IPS DF 19.7 (cell line): ENCODE data around the gene DUSP22.
"Not testable (repeated sequence)": the region's sequence is repeated elsewhere in the genome, so short reads cannot be mapped to it uniquely, and the experiment has no call there.

Experiments used
- DNase-seq: peaks from one replicate; pipeline ENCODE4 v3.0.0-alpha.2; 2013; ENCODE audit warnings: low read depth, low spot score

Gene DUSP22

DNA sequence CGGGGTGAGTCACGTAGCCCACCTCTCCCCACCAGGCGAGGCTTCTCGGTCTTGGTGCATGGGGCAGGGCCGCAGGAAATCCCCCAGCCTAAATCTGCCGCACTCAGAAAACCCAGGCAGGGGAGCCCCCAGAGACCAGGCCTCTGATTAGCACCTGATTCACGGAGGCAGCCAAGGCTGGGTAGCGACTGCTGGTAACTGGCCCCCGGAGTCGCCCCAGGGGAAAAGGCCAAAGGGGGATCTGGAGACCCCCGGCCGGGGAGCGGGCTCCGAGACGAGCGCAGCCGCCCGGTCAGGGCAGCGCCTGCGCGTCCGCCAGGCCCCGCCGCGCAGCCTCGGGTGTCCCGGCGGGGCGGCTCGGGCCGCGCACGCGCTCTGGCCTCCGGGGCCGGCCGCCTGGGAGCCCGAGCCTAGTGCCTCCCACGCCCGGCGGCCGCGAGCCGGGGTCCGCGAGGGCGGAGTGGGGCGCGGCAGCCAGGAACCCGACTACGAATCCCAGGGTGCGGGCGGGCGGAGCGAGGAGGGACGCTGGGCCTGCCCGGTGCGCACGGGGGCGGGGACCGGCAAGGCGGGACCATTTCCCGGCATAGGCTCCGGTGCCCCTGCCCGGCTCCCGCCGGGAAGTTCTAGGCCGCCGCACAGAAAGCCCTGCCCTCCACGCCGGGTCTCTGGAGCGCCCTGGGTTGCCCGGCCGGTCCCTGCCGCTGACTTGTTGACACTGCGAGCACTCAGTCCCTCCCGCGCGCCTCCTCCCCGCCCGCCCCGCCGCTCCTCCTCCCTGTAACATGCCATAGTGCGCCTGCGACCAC, at the start of gene DUSP22:
TSS of gene DUSP22 (plus strand) at position 791 of the 809 bp plus-strand sequence. CDS start 53 bp downstream, outside the sequence.
- DNase-seq: no peak

DNA sequence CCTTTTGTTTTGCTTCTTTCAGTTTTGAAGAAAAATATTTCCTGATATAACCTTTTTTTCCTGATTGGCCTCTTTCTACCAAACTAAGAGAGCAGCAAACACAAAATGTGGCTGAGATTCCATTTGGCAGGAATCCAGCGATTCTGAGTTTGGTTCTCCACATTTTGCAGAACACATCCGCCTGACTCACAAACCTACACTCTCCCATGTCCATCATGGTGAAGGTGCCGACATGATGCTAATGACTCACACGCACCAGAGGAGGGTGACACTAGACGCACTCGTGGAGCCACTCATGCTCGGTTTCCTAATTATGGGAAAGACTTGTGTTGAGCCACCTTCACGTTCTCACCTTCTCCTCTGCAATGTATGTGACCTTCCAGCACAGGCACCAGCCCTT, 45.9 kb upstream of the DUSP22 start:
- no peak for DNase-seq

GRCh38 chr6:247351-247750, 44.9 kb upstream of the DUSP22 start:
- no peak for DNase-seq

GRCh38 chr6:248046-248445, 44.2 kb upstream of the DUSP22 start:
- DNase-seq: not testable (repeated sequence)

GRCh38 chr6:250676-251075, 41.6 kb upstream of the DUSP22 start:
- DNase-seq: no peak

GRCh38 chr6:251920-252319, 40.4 kb upstream of the DUSP22 start:
- DNase-seq: no peak

DNA sequence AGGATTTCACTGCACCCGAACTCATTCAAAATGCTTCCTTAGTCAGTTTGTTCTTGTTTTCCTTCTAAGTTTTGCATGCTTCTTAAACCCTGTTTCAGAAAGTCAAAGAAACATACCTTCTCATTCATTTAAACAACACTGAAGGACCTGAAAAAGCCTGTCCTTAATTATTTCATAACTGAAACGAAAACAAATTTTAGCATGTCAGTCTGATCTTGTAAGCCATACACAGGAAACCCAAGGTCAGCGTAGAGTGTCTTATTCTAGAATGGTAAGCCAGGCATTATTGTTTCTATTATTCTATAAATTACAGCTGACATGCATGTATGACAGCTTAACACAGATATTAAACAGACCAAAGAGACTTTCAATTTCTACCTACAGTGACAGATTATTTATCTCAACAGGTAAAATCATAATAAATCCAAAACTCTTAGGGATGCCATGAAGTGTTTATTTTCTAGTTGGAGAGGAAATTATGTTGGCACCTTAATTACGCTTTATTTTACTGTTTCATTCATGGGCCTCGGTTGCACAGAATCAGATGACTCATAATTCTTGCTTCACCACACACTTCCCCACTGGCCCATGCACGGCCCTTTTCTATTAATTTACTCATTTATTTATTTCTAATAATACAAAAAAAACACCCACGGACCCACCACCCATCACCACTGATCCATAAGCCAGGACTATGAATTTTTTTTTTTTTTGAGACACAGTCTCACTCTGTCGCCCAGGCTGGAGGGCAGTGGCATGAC, 39.3 kb upstream of the DUSP22 start:
- no peak for DNase-seq

DNA sequence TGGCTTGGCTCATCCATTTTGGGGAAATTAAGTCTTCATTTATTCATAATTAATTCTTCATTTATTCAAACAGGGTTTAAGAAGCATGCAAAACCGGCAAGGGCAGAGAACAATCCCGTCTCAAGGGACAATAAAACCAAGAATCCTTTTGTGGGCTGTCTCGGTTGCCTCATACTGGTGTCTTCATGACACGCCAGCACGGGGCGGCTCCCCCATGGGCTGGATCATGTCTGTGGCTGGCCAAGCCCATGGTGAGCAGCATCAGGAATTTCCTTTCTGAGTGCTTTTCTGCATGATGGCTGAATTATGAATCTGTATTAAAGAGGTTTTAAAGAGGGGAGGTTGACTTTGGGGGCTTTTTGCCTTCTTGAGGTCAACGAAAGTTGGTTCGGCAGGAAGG, 38.3 kb upstream of the DUSP22 start:
- no peak for DNase-seq

DNA sequence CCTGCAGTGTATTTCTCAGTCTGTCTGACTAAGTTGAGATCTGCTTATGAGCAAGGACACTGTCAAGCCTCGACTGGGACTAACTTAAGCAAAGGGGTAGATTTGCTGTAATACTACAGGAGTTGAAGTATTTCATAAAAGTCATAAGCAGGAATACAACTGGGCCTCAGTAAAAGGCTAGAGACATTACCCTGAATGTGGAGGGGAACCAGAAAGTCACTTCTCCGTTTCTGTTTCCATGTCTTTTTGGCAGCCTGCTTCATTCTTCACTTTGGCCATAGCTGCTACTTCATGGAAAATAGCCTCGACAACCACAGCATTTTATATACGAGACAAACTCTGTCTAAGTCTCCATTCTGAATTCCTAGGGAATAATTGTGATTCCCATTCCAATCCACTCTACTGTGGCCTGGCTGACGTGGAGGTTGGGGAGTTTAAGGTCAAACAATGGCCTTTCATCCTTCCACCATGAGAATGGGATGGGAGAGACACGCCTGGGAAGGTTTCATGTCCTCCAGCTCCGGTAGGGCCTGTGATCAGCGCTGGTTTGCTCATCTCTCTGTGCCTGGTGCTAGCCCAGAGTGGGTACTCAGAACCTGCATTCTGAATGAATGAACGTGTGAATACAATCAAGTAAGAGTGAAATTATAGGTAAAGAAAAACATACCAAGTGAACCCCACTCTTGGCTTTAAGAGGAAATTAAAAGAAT, 37.1 kb upstream of the DUSP22 start:
- DNase-seq: no peak

DNA sequence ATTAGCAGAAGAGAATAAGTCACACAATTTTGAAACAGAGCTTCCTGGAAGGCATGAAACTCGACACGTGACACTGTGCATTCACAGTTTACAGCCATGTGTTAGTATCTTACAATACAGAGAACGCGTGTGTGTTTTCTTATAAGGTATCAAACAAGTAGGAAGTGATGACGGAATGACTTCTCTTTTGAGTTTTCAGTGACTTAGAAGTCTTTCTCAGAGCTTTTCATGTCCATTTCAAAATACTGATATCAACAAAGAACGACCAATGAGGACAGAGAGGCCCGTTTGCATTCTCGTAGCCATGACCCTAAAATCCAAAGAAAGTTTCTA, 36.6 kb upstream of the DUSP22 start:
- no peak for DNase-seq

GRCh38 chr6:256169-256568, 36.1 kb upstream of the DUSP22 start:
- no peak for DNase-seq

- DNase-seq: no peak
Measured at GRCh38 chr6:257031-257725, 35.1 kb upstream of the DUSP22 start.

DNA sequence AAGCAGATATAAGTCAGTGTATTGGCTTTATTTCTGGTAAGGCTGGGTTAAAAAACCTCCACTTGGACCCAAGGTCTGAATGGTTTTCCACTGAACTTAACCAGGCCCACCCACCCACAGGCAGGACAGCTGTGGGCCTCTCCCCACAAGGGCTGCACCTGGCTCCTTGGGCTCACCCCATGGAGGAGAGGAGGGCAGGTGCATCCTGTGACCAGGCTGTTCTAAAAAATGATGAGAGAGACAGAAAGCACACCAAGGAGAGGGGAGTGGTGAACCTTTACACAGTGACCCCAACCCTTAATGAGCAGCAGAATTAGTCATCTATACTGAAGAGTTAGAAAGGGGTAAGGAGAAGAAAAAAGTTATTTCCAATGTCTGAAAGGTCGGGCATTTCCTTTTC, 34.5 kb upstream of the DUSP22 start:
- DNase-seq: no peak

GRCh38 chr6:259316-259715, 33.0 kb upstream of the DUSP22 start:
- DNase-seq: no peak

DNA sequence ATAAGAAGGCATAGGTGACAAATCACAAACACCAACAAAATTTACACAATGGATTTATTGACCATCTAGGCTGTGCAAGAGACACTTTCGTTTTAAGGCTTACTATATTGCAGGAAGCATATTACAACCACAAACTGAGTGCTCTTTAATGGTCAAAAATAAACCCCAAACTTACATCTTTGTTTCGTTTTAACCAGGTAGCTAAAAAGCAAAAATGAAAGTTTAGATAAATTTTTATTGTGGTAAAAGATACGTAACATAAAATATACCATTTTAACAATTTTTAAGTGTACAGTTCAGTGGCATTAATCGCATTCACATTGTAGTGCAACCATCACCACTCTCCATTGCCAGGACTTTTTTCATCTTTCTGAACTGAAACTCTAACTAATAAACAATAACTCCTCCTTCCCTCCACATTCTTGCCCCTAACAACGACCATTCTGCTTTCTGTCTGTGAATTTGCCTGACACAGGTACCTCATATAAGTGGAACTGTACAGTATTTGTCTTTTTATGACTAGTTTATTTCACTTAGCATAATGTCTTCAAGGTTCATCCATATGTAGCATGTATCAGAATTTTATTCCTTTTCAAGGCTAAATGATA, 32.3 kb upstream of the DUSP22 start:
- no peak for DNase-seq

DNA sequence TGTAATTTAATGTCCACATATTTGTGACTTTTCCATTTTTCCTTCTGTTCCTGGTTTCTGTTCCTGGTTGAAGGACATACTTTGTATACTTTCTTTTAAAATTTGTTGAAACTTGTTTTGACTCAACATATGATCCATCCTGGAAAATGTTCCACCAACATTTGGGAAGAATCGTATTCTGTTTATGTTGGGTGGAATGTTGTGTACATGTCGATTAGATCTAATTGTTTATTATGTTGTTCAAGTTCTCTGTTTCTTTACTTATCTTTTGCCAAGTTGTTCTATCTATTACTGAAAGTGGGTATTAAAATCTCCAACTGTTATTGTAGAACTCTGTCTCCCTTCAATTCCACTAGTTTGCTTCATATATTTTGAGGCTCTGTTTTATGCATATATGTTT, 27.7 kb upstream of the DUSP22 start:
- no peak for DNase-seq

GRCh38 chr6:268394-268935, 23.8 kb upstream of the DUSP22 start:
- DNase-seq: no peak

GRCh38 chr6:273551-274058, 18.7 kb upstream of the DUSP22 start:
- no peak for DNase-seq

DNA sequence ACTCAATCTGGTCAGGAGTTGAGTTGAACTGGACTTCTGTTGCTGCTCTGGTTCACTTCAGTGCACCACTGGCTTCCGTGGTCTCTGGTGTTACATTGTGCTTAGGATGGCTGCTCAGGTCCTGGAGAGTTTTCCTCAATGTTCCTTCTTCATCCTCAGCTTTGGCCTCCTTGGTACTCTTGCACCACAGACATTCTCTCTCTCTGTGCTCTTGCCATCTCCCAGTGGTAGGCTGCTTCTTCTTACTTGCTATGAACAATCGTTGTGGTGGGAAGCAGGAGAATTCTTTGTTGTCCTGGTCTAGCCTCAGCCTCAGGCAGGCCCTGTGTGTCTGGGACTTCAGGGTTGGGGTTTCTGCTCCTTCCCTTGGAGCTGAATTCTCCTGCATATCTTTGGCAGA, 14.5 kb upstream of the DUSP22 start:
- DNase-seq: no peak

DNA sequence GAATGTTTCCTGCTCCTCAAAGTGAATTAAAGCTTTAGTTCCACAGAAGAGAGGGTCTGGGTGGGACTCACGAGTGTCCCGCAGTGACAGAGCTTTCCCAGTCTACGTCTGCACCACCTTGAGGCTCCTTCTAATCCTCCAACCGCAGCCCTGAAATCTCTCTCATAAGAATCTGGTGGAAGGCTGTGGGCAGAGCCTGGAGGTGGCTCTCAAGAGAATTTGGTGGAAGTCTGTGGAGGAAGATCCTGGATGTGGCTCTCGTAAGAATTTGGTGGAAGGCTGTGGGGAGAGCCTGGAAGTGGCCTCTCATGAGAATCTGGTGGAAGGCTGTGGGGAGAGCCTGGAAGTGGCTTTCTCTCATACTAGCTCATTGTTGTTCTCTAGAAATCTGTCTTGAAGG, 13.8 kb upstream of the DUSP22 start:
- DNase-seq: no peak
